HepG2 (cell line): ENCODE results near the gene MSMP. TPM values are rescaled to one million over a fixed set of nuclear protein-coding genes. Genes with fewer than 3 reads are reported as not detected.

Experiments used
- ATAC-seq: fragments of 200-7000 bp; cut with Tn5 transposase; 3 replicates; pipeline ENCODE4 v1.9.1; 2020; ENCODE audit warnings: mild to moderate bottlenecking, moderate library complexity
- BruUV-seq: library from RNA; stranded (reverse); fragments of 400-500 nt; replicated peaks from 2 replicates; lab custom pipeline; 2021; lab: Mats Ljungman, UMichigan
- CTCF ChIA-PET: fragments of 300-600 bp; formaldehyde crosslinking; extraction: SDS; loops from one replicate; lab custom pipeline; 2021; ENCODE audit warnings: low total read pairs, inconsistent platforms, low intra/inter-chr PET ratio; lab: Yijun Ruan, JAX
- POLR2A ChIA-PET: fragments of 350-600 bp; sonication (Branson Sonifier 250); formaldehyde crosslinking; loops from one replicate; lab custom pipeline; 2020; ENCODE audit warnings: antibody characterized with exemption, inconsistent platforms; lab: Yijun Ruan, JAX
- DNase-seq: peaks from one replicate; pipeline ENCODE4 v3.0.0-alpha.2; 2015; ENCODE audit warnings: low spot score
- FAIRE-seq: peaks from 3 replicates; lab custom pipeline; 2011; peaks lifted over from hg19 to GRCh38; lab: Jason Lieb, UNC
- H2AFZ ChIP-seq: one replicate; pipeline ENCODE4 v1.6.1; 2011; ENCODE audit warnings: low read length, inconsistent platforms
- H3K27ac ChIP-seq: fragments of 300-600 bp; 3 replicates; pipeline ENCODE4 v1.8.0; 2011; ENCODE audit warnings: mixed run types, mild to moderate bottlenecking, mixed read lengths, low read length, inconsistent platforms; ENCODE audit not compliant: insufficient read depth; ENCODE audit errors: extremely low read length
- H3K27me3 ChIP-seq, 2 experiments: fragments of 200-600 bp in 1 of 2; 2 replicates in 1 of 2; 3 replicates in 1 of 2; pipeline versions ENCODE4 v1.6.0 to v1.8.0; 2011; ENCODE audit warnings: low read length in 2 of 2, mild to moderate bottlenecking in 2 of 2, moderate library complexity in 2 of 2, inconsistent platforms in 1 of 2; ENCODE audit not compliant: insufficient read depth in 2 of 2, control insufficient read depth in 1 of 2
- H3K36me3 ChIP-seq, 2 experiments: fragments of 200-600 bp in 1 of 2; replicated peaks in 1 of 2; 2 replicates in 1 of 2; 3 replicates in 1 of 2; pipeline versions ENCODE4 v1.5.1 to v1.8.0; 2011; ENCODE audit warnings: low read length in 2 of 2, inconsistent platforms in 1 of 2; ENCODE audit not compliant: insufficient read depth in 2 of 2, control insufficient read depth in 1 of 2
- H3K4me1 ChIP-seq: 2 replicates; pipeline ENCODE4 v1.5.1; 2012; ENCODE audit warnings: low read length, inconsistent platforms; ENCODE audit not compliant: insufficient read depth
- H3K4me2 ChIP-seq: 2 replicates; pipeline ENCODE4 v1.6.0; 2011; ENCODE audit warnings: low read depth, low read length, inconsistent platforms
- H3K4me3 ChIP-seq, 3 experiments: fragments of 200-600 bp in 1 of 3; sonication (generic), shearing (Covaris generic) in 1 of 3; replicated peaks in 1 of 3; 2 replicates each; pipeline ENCODE4 v1.5.1; 2011 to 2016; ENCODE audit warnings: low read length in 3 of 3, inconsistent platforms in 2 of 3, low read depth in 2 of 3, mild to moderate bottlenecking in 2 of 3, control low read depth in 1 of 3, mixed read lengths in 1 of 3; ENCODE audit not compliant: insufficient read depth in 1 of 3
- H3K79me2 ChIP-seq: one replicate; pipeline ENCODE4 v1.6.1; 2011; ENCODE audit warnings: low read length, inconsistent platforms; ENCODE audit not compliant: insufficient read depth
- H3K9ac ChIP-seq: 2 replicates; pipeline ENCODE4 v1.6.0; 2011; ENCODE audit warnings: mild to moderate bottlenecking, low read depth, low read length, inconsistent platforms; ENCODE audit not compliant: insufficient read depth
- H3K9me3 ChIP-seq: 2 replicates; pipeline ENCODE4 v1.5.1; 2012; ENCODE audit warnings: mild to moderate bottlenecking, low read length
- H4K20me1 ChIP-seq: 2 replicates; pipeline ENCODE4 v1.6.0; 2011; ENCODE audit warnings: inconsistent platforms, mild to moderate bottlenecking, low read length, moderate library complexity; ENCODE audit not compliant: insufficient read depth
- CENPT ChIP-seq: sonication (generic); formaldehyde crosslinking; IDR thresholded peaks from 2 replicates; pipeline ENCODE4 v1.8.0; 2022; ENCODE audit warnings: low read depth, mild to moderate bottlenecking, moderate library complexity, missing genetic modification reagents
- HNF4A ChIP-seq: sonication (generic); formaldehyde crosslinking; IDR thresholded peaks from 2 replicates; pipeline ENCODE4 v1.4.0; 2020; ENCODE audit warnings: missing genetic modification reagents
- PAWR ChIP-seq: sonication (generic); formaldehyde crosslinking; IDR thresholded peaks from 2 replicates; pipeline ENCODE4 v1.4.0; 2020; ENCODE audit warnings: missing genetic modification reagents, mild to moderate bottlenecking, borderline replicate concordance
- PHF5A ChIP-seq: IDR thresholded peaks from one replicate; pipeline ENCODE4 v1.6.1; 2018; ENCODE audit warnings: low read depth, missing genetic modification reagents; ENCODE audit not compliant: unreplicated experiment
- SOX6 ChIP-seq, 2 experiments: fragments of 450-650 bp in 1 of 2; sonication (generic) in 1 of 2; formaldehyde crosslinking in 1 of 2; IDR thresholded peaks; 2 replicates each; pipeline versions ENCODE4 v1.4.0 to v1.6.1; 2017 to 2020; ENCODE audit warnings: antibody characterized with exemption in 1 of 2, mild to moderate bottlenecking in 1 of 2, missing genetic modification reagents in 1 of 2
- TBL1XR1 ChIP-seq: fragments of 150-350 bp; IDR thresholded peaks from 2 replicates; pipeline ENCODE4 v1.6.1; 2014; ENCODE audit warnings: borderline replicate concordance, low read length; ENCODE audit not compliant: partially characterized antibody
- ZBTB8A ChIP-seq: sonication (generic); formaldehyde crosslinking; IDR thresholded peaks from 2 replicates; pipeline ENCODE4 v1.4.0; 2020; ENCODE audit warnings: mild to moderate bottlenecking, low read depth, missing genetic modification reagents, borderline replicate concordance
- ZFY ChIP-seq: sonication (generic); formaldehyde crosslinking; IDR thresholded peaks from 2 replicates; pipeline ENCODE4 v1.4.0; 2020; ENCODE audit warnings: missing genetic modification reagents
- ZNF136 ChIP-seq: sonication (generic); formaldehyde crosslinking; IDR thresholded peaks from 2 replicates; pipeline ENCODE4 v1.8.1; 2022; ENCODE audit warnings: low read depth, mild to moderate bottlenecking, moderate library complexity, missing genetic modification reagents
- ZNF205 ChIP-seq: IDR thresholded peaks from 2 replicates; pipeline ENCODE4 v1.6.1; 2018; ENCODE audit warnings: missing biosample characterization, missing genetic modification reagents
- ZNF354B ChIP-seq: sonication (generic); formaldehyde crosslinking; IDR thresholded peaks from 2 replicates; pipeline ENCODE4 v1.8.0; 2022; ENCODE audit warnings: mild to moderate bottlenecking, missing genetic modification reagents
- WGBS: methylation state at CpG from one replicate; pipeline ENCODE4 v1.1.6; 2017; ENCODE audit warnings: low lambda C conversion rate; 5-methylcytosine and 5-hydroxymethylcytosine counted together
- in situ Hi-C: cut with HindIII; loops from 2 replicates; pipeline ENCODE4 v1.10.0; 2017; ENCODE audit warnings: low pct_unique_long_range_greater_than_20kb; ENCODE audit not compliant: extremely low pct_ligation_motif_present
- intact Hi-C: fragments of 100-400 bp; cut with micrococcal nuclease; formaldehyde crosslinking; loops from one replicate; pipeline ENCODE4 v1.10.0; 2022; ENCODE audit not compliant: unreplicated experiment
- polyA plus RNA-seq, 8 experiments: library from polyadenylated mRNA; depleted of rRNA in 3 of 8; stranded (reverse) in 7 of 8; unstranded in 1 of 8; fragments of >200 nt; fragmentation: Illumina TruSeq in 4 of 8; extraction: Trizol in 4 of 8; gene quantifications; 2 replicates each; pipeline versions ENCODE4 v1.2.1 to v1.2.3, GENCODE V29; 2011 to 2016; ENCODE audit warnings: low read depth in 4 of 8, missing spikeins in 1 of 8, mixed read lengths in 1 of 8; ENCODE audit not compliant: insufficient read depth in 1 of 8
- total RNA-seq, 5 experiments: library from RNA; depleted of rRNA; stranded (reverse); fragments of >200 nt; fragmentation: Illumina TruSeq; extraction: Trizol; gene quantifications; 2 replicates each; pipeline ENCODE4 v1.2.3, GENCODE V29; 2016; ENCODE audit warnings: low read depth in 1 of 5
- TF ChIP-seq, protein P1 (sequence below): sonication (generic); formaldehyde crosslinking; IDR thresholded peaks from 2 replicates; pipeline ENCODE4 v1.9.0; 2021; ENCODE audit warnings: missing genetic modification reagents, borderline replicate concordance
- TF ChIP-seq, protein P2 (sequence below): sonication (generic); formaldehyde crosslinking; IDR thresholded peaks from 2 replicates; pipeline ENCODE4 v1.5.0; 2020; ENCODE audit warnings: missing genetic modification reagents
- TF ChIP-seq, protein P3 (sequence below): sonication (generic); formaldehyde crosslinking; IDR thresholded peaks from 2 replicates; pipeline ENCODE4 v1.5.0; 2020; ENCODE audit warnings: mild to moderate bottlenecking, missing genetic modification reagents, borderline replicate concordance
- TF ChIP-seq, protein P4 (sequence below): sonication (generic); formaldehyde crosslinking; IDR thresholded peaks from 2 replicates; pipeline ENCODE4 v1.4.0; 2020; ENCODE audit warnings: missing genetic modification reagents
- TF ChIP-seq, protein P5 (sequence below): IDR thresholded peaks from 2 replicates; pipeline ENCODE4 v1.6.1; 2016; ENCODE audit warnings: low read depth, control low read depth

Gene MSMP
- total and polyA plus RNA-seq, 2 of the 13 experiments (the other 11 are each of a cell fraction or from before 2014, with no cell fraction given) = 0.24 to 0.46 TPM

DNA sequence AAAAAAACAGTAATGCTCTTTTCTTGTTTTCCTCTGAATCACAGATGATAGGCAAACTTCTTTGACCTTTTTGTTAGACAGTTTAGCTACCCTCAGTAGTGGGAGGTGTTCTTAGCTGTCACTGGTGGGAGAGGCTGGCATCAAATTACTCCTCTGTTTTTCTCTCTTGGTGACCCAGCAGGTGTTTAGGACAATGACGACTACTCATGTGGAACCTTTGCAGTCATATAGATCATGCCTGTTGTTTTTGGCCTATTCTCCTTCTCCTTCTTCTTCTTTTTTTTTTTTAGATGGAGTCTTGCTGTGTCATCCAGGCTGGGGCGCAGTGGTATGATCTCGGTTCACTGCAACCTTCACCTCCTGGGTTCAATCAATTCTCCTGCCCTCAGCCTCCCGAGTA lies 21.9 kb upstream of the MSMP start (continued):
- TF ChIP-seq SOX6 (IDR thresholded peaks at IDR 0.05) (no peak), SOX6 (CRISPR knock-in tag; IDR thresholded peaks at IDR 0.05) (no peak), TBL1XR1 (no peak), ZNF136 (CRISPR knock-in tag) (no peak), ZNF205 (no peak), PHF5A (CRISPR knock-in tag) (no peak), PAWR (CRISPR knock-in tag) (no peak), ZNF354B (CRISPR knock-in tag) (no peak), ZFY (CRISPR knock-in tag) (no peak)
- TF ChIP-seq, protein P1, sequence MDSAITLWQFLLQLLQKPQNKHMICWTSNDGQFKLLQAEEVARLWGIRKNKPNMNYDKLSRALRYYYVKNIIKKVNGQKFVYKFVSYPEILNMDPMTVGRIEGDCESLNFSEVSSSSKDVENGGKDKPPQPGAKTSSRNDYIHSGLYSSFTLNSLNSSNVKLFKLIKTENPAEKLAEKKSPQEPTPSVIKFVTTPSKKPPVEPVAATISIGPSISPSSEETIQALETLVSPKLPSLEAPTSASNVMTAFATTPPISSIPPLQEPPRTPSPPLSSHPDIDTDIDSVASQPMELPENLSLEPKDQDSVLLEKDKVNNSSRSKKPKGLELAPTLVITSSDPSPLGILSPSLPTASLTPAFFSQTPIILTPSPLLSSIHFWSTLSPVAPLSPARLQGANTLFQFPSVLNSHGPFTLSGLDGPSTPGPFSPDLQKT (CRISPR knock-in tag) = no peak

DNA sequence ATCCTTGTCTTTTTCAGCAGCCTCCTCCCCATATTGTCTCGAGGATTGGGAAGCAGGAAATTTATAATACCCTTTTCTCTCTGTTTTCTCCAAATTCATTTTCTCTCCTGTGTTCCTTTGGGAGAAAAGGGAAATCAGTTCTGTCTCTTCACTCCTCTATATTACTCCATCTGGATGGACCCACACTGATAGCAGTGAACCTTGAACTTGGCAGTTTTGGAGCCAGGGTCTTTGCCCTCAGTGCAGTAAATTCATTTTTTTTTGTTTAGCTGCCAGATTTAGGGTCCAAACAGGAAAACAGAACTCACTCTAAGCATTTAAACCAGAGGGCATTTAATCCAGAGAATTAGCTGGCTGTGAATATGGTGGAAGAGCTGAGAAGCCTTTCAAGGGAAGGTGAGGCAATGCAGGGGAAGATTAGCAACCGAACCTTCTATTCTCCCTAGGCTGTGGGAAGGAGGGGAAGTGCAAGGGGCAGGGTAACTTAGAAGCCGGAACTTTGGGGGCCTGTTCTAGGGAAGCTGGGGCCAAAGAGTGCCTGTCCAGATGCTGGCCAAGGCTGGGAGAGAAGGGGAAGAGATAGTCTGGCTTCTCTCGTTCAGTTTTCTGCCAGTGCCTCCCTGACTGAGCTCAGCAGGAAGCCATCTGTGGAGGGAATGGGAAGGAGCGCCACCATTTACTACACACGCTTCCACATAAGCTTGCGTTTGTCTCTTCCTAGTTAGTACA lies 21.0 kb upstream of the MSMP start:
- no TSS peak for BruUV-seq
- H2AFZ ChIP-seq = no peak overlapping the region
- ChIA-PET POLR2A (interaction anchor here (0.7 to 1.2 kb wide), 2 partner anchors 29 to 39 kb away, joined by 3 to 5 read pairs; no protein-coding TSS in a partner anchor), CTCF (no interaction called here)
- H3K4me3 ChIP-seq = no peak overlapping the region
- H3K27ac ChIP-seq = peak overlapping the region; percentile 38
- H3K36me3 ChIP-seq = no peaks in the 10 kb centered on the region
- no peaks in the 10 kb centered on the region for H4K20me1 ChIP-seq
- no peaks in the 10 kb centered on the region for H3K9me3 ChIP-seq
- in situ Hi-C loops (no loop called here), intact Hi-C loops (no loop called here)
- no peak overlapping the region for H3K9ac ChIP-seq
- H3K4me1 ChIP-seq = peaks cover 47% of the 10 kb centered on the region
- WGBS = 76% methylated on average over 7 of the region's 7 CpGs
- FAIRE-seq (no peak), ATAC-seq (peak; percentile 53), DNase-seq (no peak)
- no peaks in the 10 kb centered on the region for H3K27me3 ChIP-seq
- H3K79me2 ChIP-seq = peaks cover 4% of the 10 kb centered on the region
- peak overlapping the region; percentile 29 for H3K4me2 ChIP-seq
- TF ChIP-seq, protein P2, sequence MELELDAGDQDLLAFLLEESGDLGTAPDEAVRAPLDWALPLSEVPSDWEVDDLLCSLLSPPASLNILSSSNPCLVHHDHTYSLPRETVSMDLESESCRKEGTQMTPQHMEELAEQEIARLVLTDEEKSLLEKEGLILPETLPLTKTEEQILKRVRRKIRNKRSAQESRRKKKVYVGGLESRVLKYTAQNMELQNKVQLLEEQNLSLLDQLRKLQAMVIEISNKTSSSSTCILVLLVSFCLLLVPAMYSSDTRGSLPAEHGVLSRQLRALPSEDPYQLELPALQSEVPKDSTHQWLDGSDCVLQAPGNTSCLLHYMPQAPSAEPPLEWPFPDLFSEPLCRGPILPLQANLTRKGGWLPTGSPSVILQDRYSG (CRISPR knock-in tag) = no peak
- TF ChIP-seq, protein P3, sequence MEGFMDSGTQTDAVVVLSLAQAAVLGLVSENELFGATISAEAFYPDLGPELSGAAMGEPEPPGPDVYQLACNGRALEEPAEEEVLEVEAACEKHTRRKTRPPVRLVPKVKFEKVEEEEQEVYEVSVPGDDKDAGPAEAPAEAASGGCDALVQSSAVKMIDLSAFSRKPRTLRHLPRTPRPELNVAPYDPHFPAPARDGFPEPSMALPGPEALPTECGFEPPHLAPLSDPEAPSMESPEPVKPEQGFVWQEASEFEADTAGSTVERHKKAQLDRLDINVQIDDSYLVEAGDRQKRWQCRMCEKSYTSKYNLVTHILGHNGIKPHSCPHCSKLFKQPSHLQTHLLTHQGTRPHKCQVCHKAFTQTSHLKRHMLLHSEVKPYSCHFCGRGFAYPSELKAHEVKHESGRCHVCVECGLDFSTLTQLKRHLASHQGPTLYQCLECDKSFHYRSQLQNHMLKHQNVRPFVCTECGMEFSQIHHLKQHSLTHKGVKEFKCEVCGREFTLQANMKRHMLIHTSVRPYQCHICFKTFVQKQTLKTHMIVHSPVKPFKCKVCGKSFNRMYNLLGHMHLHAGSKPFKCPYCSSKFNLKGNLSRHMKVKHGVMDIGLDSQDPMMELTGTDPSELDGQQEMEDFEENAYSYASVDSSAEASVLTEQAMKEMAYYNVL (CRISPR knock-in tag) = no peak
- TF ChIP-seq, protein P4, sequence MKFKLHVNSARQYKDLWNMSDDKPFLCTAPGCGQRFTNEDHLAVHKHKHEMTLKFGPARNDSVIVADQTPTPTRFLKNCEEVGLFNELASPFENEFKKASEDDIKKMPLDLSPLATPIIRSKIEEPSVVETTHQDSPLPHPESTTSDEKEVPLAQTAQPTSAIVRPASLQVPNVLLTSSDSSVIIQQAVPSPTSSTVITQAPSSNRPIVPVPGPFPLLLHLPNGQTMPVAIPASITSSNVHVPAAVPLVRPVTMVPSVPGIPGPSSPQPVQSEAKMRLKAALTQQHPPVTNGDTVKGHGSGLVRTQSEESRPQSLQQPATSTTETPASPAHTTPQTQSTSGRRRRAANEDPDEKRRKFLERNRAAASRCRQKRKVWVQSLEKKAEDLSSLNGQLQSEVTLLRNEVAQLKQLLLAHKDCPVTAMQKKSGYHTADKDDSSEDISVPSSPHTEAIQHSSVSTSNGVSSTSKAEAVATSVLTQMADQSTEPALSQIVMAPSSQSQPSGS = no peak
- peak; percentile 54 for TF ChIP-seq HNF4A (CRISPR knock-in tag)
- no peak for TF ChIP-seq ZBTB8A (CRISPR knock-in tag)
- TF ChIP-seq CENPT (CRISPR knock-in tag) = no peak
- TF ChIP-seq, protein P5, sequence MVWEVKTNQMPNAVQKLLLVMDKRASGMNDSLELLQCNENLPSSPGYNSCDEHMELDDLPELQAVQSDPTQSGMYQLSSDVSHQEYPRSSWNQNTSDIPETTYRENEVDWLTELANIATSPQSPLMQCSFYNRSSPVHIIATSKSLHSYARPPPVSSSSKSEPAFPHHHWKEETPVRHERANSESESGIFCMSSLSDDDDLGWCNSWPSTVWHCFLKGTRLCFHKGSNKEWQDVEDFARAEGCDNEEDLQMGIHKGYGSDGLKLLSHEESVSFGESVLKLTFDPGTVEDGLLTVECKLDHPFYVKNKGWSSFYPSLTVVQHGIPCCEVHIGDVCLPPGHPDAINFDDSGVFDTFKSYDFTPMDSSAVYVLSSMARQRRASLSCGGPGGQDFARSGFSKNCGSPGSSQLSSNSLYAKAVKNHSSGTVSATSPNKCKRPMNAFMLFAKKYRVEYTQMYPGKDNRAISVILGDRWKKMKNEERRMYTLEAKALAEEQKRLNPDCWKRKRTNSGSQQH (CRISPR knock-in tag) = no peak
